NCI-H345 (cell line): Measurements from ENCODE around the gene TBC1D30.

ENCODE experiments used
- DNase-seq: peaks from one replicate; lab custom pipeline; 2025; lab: John Stamatoyannopoulos, UW

Gene TBC1D30

DNA sequence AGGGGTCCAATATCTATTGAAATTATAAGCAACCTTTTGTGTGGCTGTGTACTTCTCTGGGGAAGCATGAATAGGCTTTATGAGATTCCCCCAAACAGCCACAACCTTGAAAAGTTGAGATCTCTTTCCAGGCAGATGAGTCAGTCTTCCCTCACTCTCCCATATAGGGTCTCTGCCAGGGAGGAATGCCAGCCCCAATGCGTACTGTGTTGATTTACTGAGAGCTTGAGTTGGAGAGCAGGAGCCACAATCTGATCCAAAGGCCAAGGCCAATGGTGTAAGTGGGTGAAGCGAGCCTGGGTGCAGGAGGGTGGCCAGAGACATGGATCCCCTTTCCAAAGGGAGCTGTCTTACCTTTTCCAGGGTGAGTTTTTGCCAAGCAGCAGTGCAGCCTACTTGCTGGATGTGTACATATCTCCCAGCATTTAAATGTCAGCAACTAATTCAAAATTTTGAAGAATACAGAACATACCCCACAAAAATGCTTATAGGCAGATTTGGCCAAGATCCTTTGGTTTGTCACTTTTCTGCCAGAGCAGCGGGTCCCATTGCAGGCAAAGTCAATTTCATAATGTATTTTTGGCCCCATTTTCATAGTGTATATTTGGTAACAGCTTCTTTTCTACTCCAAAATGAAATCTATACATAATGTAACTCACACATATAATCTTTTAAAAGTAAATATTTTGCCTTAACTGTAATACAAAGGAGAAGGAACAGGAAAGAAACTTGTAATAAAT lies 88.2 kb downstream of the TBC1D30 start:
- DNase-seq = no peak

GRCh38 chr12:64915242-64915641 lies 90.8 kb downstream of the TBC1D30 start:
- DNase-seq = no peak

GRCh38 chr12:64916411-64917261 lies 92.2 kb downstream of the TBC1D30 start:
- no peak for DNase-seq

DNA sequence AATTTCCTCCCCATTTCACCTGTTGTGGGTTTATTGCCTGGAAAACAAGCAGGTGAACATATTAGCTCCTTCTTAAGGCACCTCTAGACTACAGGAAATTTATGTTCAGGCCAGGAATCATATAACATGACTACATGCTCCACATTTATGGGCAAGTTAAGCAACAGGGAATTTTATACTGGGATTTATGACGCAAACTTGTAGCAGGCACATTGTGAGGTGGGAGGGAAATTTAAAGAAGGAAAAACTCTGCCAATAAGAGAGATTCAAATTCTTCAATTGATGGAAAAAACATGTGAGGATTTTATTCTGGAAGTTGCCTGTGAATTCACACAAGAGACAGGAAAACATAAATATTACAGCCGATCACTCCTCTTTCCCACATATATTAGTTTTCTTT lies 93.9 kb downstream of the TBC1D30 start:
- no peak for DNase-seq

GRCh38 chr12:64918801-64919200 lies 94.4 kb downstream of the TBC1D30 start:
- no peak for DNase-seq

- no peak for DNase-seq
Observed at GRCh38 chr12:64922853-64923252, 98.4 kb downstream of the TBC1D30 start.

- DNase-seq = no peak
Observed at GRCh38 chr12:64923536-64923935, 99.1 kb downstream of the TBC1D30 start.
